Measurements from ENCODE around the gene UNC13C.
"Not testable (repeated sequence)": the region's sequence is repeated elsewhere in the genome, so short reads cannot be mapped to it uniquely, and the experiment has no call there.

The UNC13C gene

GRCh38 chr15:53978253-53978906 lies at the start of gene UNC13C:
TSS of gene UNC13C (plus strand) at chr15:53978441. CDS start at chr15:54012904, 34,463 bp downstream.
- DNase-seq (ENCODE audit: insufficient read length, low spot score) (no peak), FAIRE-seq (no peak)

GRCh38 chr15:53936137-53936536 lies 42.1 kb upstream of the UNC13C start:
- FAIRE-seq = no peak
- DNase-seq (ENCODE audit: insufficient read length, low spot score) = no peak

- DNase-seq (ENCODE audit: insufficient read length, low spot score); FAIRE-seq: not testable (repeated sequence)
These were observed 40.6 kb upstream of the UNC13C start for GRCh38 chr15:53937632-53938031.

- no peak for FAIRE-seq
- DNase-seq (ENCODE audit: insufficient read length, low spot score) = no peak
These were observed 27.7 kb upstream of the UNC13C start for GRCh38 chr15:53950572-53950971.

- DNase-seq (ENCODE audit: insufficient read length, low spot score) = no peak
- FAIRE-seq = no peak
These were observed 22.8 kb upstream of the UNC13C start for GRCh38 chr15:53955396-53955795.

GRCh38 chr15:53962646-53963561 lies 15.3 kb upstream of the UNC13C start:
- FAIRE-seq (no peak), DNase-seq (ENCODE audit: insufficient read length, low spot score) (no peak)

- no peak for FAIRE-seq
These were observed 14.4 kb upstream of the UNC13C start for GRCh38 chr15:53963801-53964200.

GRCh38 chr15:53974121-53974520 lies 4.1 kb upstream of the UNC13C start:
- no peak for FAIRE-seq

More at GRCh38 chr15:53963801-53964200, 14.4 kb upstream of the UNC13C start:
- DNase-seq (ENCODE audit: insufficient read length, low spot score) = no peak

GRCh38 chr15:53974813-53975212 lies 3.4 kb upstream of the UNC13C start:
- DNase-seq (ENCODE audit: insufficient read length, low spot score) (no peak), FAIRE-seq (no peak)

More at GRCh38 chr15:53974121-53974520, 4.1 kb upstream of the UNC13C start:
- no peak for DNase-seq (ENCODE audit: insufficient read length, low spot score)

- no peak for FAIRE-seq
- DNase-seq (ENCODE audit: insufficient read length, low spot score) = no peak
These were observed 1.3 kb upstream of the UNC13C start for GRCh38 chr15:53976844-53977392.

- FAIRE-seq (no peak), DNase-seq (ENCODE audit: insufficient read length, low spot score) (no peak)
These were observed 979 bp downstream of the UNC13C start for GRCh38 chr15:53979051-53979788.

GRCh38 chr15:53980021-53980420 lies 1.8 kb downstream of the UNC13C start:
- no peak for FAIRE-seq
- DNase-seq (ENCODE audit: insufficient read length, low spot score) = no peak

- FAIRE-seq (no peak), DNase-seq (ENCODE audit: insufficient read length, low spot score) (no peak)
These were observed 3.9 kb downstream of the UNC13C start for GRCh38 chr15:53982071-53982680.

GRCh38 chr15:53982876-53983275 lies 4.6 kb downstream of the UNC13C start:
- DNase-seq (ENCODE audit: insufficient read length, low spot score) (no peak), FAIRE-seq (no peak)

- DNase-seq (ENCODE audit: insufficient read length, low spot score) = no peak
- FAIRE-seq = no peak
These were observed 6.0 kb downstream of the UNC13C start for GRCh38 chr15:53984221-53984620.

- DNase-seq (ENCODE audit: insufficient read length, low spot score) (no peak), FAIRE-seq (no peak)
These were observed 7.3 kb downstream of the UNC13C start for GRCh38 chr15:53985562-53985961.

GRCh38 chr15:53987480-53987879 lies 9.2 kb downstream of the UNC13C start:
- no peak for FAIRE-seq

GRCh38 chr15:54007256-54007655 lies 29.0 kb downstream of the UNC13C start:
- FAIRE-seq (no peak), DNase-seq (ENCODE audit: insufficient read length, low spot score) (no peak)

More at GRCh38 chr15:53987480-53987879, 9.2 kb downstream of the UNC13C start:
- DNase-seq (ENCODE audit: insufficient read length, low spot score) = no peak

GRCh38 chr15:54011656-54012055 lies 33.4 kb downstream of the UNC13C start:
- FAIRE-seq (no peak), DNase-seq (ENCODE audit: insufficient read length, low spot score) (no peak)

GRCh38 chr15:54014067-54014655 lies 35.9 kb downstream of the UNC13C start:
- no peak for FAIRE-seq

More at GRCh38 chr15:54014067-54014655, 35.9 kb downstream of the UNC13C start:
- DNase-seq (ENCODE audit: insufficient read length, low spot score) = no peak

Data from HTR-8/SVneo (cell line).